Brain microvascular endothelial cell (primary cell): ENCODE data around the gene DCST1.

Experiments
- DNase-seq: peaks from one replicate; pipeline ENCODE4 v3.0.0-alpha.2; 2020
- H3K27ac ChIP-seq: fragments of 250-450 bp; sonication (Bioruptor Pico); 2 replicates; pipeline ENCODE4 v1.5.1; 2020; ENCODE audit warnings: mild to moderate bottlenecking, moderate library complexity
- H3K27me3 ChIP-seq: fragments of 250-450 bp; sonication (Bioruptor Pico); replicated peaks from 2 replicates; pipeline ENCODE4 v1.5.1; 2020; ENCODE audit warnings: mild to moderate bottlenecking
- H3K36me3 ChIP-seq: fragments of 250-450 bp; sonication (Bioruptor Pico); replicated peaks from 2 replicates; pipeline ENCODE4 v1.5.1; 2020; ENCODE audit warnings: mild to moderate bottlenecking
- H3K4me3 ChIP-seq: 2 replicates; pipeline ENCODE4 v1.5.1; 2011; ENCODE audit warnings: low read depth, mild to moderate bottlenecking, control low read depth, low read length, moderate library complexity
- in situ Hi-C: cut with HindIII; loops from 2 replicates; pipeline ENCODE4 v1.10.0; 2017; ENCODE audit warnings: low sequenced_read_pairs, low pct_ligation_motif_present
- TF ChIP-seq, protein P1 (sequence below): IDR thresholded peaks from 2 replicates; pipeline ENCODE4 v1.5.1; 2011; ENCODE audit warnings: low read depth, mild to moderate bottlenecking, moderate library complexity, low read length, control low read depth, inconsistent platforms; ENCODE audit errors: missing control alignments

The DCST1 gene

DNA sequence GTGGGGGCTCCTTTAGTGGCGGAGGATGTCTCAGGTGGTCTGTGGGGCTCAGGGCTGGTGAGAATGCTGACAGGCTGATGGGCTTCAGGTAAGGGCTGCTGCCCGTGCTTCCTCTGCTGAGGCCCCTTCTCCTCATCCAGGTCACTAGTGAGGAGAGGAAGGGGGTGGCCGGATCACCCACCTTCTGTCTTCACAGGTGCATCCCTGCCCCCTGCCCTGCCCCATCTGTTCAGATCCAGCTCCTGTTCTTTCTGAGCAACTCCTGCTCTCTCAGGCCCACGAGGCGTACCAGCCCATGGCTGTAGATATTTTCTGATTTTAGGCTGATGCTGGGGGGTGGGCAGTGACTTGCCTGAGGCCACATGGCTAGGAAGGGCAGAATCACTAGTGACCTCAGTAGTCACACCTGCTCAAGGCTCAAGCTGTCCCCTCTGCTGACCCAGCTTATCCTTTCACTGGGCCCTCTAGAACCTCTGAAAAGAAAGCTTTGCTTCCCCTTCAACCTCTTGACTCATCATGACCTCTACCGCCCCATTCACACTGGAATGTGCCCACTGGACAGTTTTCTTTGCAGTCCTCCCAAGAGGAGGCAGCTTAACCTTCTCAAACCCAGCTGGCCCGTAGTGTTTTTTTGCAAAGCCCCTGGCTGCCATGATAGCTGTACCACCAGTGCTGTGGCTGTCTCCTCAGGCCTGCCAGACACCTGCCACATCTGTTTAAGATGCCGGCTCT is 14.8 kb upstream of the DCST1 start:
- H3K27ac ChIP-seq, result no peak overlapping the region
- in situ Hi-C loops, result no loop called here

DNA sequence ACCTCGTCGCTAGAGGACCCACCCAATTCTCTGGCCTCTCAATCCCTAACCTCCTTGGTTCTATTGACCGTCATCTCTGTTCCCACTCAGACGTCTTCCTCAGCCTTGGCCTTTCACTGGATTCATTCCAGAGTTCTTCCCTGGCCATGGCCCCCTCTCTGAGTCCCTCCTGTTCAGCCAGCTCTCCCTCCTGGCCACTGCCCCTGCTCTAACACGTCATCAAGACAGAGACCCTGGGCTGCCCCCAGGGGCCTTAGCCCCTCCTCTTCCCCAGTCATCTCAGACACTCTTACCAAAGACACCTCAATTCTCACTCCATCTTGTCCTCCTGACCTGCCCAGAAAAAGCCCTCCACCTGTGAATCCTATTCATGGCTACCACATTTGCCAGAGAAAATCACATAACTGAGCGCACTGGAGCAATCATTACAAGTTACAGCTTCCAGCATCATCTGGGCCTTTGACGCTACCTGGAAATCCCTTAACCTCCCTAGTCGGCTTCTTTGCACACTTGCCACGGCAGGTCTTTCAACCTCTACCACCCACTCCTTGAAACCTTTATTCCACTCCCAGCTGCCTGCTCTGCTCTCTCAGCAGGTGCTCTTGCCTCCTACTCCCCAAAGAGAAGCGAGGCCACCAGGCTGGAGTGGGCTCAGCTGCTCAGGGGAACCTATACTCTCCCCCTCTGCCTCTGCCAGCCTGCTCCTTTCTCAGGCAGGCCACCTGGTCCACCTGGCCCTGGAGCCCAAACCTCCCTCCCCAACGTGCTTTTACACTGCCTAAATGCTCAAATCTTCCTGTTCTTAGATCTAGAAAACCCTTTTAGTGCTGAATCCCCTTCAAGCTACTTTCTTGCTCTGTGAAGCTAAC is 14.0 kb upstream of the DCST1 start:
- no peak for DNase-seq
- Histone ChIP-seq H3K4me3 (no peak overlapping the region), H3K27ac (no peak overlapping the region), H3K36me3 (peaks cover 19% of the 10 kb centered on the region), H3K27me3 (no peaks in the 10 kb centered on the region)
- in situ Hi-C loops, result no loop called here
- TF ChIP-seq, protein P1, sequence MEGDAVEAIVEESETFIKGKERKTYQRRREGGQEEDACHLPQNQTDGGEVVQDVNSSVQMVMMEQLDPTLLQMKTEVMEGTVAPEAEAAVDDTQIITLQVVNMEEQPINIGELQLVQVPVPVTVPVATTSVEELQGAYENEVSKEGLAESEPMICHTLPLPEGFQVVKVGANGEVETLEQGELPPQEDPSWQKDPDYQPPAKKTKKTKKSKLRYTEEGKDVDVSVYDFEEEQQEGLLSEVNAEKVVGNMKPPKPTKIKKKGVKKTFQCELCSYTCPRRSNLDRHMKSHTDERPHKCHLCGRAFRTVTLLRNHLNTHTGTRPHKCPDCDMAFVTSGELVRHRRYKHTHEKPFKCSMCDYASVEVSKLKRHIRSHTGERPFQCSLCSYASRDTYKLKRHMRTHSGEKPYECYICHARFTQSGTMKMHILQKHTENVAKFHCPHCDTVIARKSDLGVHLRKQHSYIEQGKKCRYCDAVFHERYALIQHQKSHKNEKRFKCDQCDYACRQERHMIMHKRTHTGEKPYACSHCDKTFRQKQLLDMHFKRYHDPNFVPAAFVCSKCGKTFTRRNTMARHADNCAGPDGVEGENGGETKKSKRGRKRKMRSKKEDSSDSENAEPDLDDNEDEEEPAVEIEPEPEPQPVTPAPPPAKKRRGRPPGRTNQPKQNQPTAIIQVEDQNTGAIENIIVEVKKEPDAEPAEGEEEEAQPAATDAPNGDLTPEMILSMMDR, result no peak

More for the DNA sequence above, 14.8 kb upstream of the DCST1 start:
- no peak for DNase-seq
- TF ChIP-seq, protein P1, result no peak
- Histone ChIP-seq H3K27me3 (no peaks in the 10 kb centered on the region), H3K4me3 (no peak overlapping the region), H3K36me3 (peaks cover 20% of the 10 kb centered on the region)

DNA sequence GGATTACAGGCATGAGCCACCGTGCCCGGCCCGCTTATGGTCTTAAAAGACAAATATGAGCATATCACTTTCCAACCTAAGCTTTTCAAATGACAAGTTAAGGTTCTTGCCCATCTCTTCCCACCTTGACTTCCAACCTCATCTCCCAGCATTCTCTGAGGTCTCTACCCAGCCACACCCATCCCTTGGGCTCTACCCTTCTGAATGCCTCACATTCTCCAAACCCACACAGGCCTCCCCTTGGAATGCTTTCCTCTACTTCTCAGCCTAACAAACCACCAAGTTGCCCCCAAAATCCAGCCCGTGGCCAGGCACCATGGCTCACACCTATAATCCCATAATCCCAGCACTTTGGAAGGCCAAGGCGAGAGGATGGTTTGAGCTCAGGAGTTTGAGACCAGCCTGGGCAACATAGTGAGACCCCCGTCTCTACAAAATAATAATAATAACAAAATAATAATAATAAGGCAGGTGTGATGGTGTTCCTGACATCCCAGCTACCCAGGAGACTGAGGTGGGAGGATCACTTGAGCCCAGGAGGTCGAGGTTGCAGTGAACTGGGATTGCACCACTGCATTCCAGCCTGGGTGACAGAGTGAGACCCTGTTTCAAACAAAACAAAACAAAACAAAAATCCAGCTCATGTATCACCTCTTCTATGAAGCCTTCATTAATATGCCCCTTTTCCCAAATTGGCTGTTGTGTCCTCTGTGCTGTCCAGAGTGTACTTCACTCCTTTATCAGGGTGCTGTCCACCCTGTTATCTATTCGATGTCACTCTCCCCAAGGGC is 11.3 kb upstream of the DCST1 start:
- TF ChIP-seq, protein P1, result no peak
- no peak for DNase-seq
- in situ Hi-C loops, result no loop called here
- Histone ChIP-seq H3K27ac (no peak overlapping the region), H3K4me3 (no peak overlapping the region), H3K36me3 (no peaks in the 10 kb centered on the region), H3K27me3 (no peaks in the 10 kb centered on the region)

DNA sequence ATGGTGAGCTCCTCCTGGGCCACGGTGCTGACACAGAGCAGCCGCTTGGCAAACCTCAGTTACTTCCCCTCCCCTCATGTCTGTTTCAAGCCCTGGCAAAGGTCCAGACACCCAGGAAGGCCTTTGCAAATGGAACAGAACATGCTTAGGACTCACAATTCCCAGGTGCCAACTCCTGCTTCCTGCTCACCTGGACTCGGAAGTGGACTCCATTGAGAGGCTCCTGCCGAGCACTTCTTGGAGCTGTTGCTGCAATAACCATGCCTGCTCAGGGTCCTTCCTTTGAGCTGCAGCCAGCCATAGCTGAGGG is 10.7 kb upstream of the DCST1 start:
- H3K36me3 ChIP-seq, result no peaks in the 10 kb centered on the region
- no peak overlapping the region for H3K27ac ChIP-seq
- TF ChIP-seq, protein P1, result no peak
- no peaks in the 10 kb centered on the region for H3K27me3 ChIP-seq
- no peak overlapping the region for H3K4me3 ChIP-seq
- in situ Hi-C loops, result no loop called here
- no peak for DNase-seq

DNA sequence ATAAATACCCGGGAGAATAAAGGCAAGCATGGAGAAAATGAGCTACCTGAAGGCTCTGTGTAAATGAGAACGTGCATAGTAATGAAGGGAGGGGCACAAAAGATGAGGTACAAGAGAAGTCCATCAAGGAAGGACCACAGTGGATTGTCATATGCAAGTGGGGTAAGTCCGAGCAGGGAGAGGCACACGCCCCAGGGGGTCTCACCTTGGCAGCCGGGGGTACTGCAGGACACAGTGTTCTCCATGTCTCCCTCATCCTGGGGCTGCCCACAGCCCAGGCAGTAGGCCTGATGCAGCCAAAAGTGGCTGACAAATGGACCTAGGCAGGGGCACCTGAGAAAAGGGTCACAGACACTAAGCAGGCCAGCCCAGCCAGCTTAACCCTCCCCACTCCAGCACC is 10.0 kb upstream of the DCST1 start:
- TF ChIP-seq, protein P1, result no peak
- in situ Hi-C loops, result no loop called here

More for the DNA sequence above, 10.0 kb upstream of the DCST1 start:
- no peak for DNase-seq
- Histone ChIP-seq H3K4me3 (no peak overlapping the region), H3K27ac (no peak overlapping the region), H3K27me3 (no peaks in the 10 kb centered on the region), H3K36me3 (no peaks in the 10 kb centered on the region)
